C4-2B (cell line): ENCODE measurements around the gene ATP1A4.

Experiments
- H3K27ac ChIP-seq: fragments of 450-650 bp; 2 replicates; pipeline ENCODE4 v1.5.1; 2017
- CTCF ChIP-seq: fragments of 450-650 bp; conservative IDR thresholded peaks from 2 replicates; pipeline ENCODE4 v1.5.1; 2017; ENCODE audit warnings: mild to moderate bottlenecking
- ZFX ChIP-seq: fragments of 450-650 bp; IDR thresholded peaks from 2 replicates; pipeline ENCODE4 v1.6.1; 2017

Gene ATP1A4

DNA sequence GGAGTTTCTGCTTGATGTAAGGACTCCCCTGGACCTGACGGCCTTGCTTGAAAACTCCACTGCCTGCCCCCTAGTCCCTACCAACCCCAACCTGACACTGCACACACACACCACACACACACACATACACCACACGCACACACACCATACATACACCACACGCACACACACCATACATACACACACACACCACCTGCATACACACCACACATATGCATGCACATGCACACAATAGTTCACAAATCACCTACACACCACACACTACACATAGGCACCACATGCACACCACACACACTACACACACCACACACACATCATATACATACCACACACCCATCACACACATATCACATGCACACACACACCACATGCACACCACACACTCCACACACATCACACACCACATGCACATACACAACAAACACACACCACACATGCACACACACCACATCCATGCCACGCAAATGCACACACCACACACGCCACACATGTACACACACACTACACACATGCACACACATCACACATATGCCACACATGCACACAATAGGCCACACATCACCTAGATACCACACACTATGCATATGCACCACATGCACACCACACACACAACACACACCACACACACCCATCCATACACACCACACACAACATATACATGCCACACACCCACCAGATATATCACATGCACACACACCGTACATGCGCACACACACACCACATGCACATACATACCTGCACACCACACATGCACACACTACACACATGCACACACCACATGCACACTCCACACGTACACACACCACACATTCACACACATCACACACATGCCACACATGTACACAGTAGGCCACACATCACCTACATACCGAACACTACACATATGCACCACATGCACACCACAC, 42.7 kb downstream of the ATP1A4 start:
- no peak overlapping the region for H3K27ac ChIP-seq
- TF ChIP-seq ZFX: no peak
- no peak for TF ChIP-seq CTCF

GRCh38 chr1:160194737-160195059, 43.3 kb downstream of the ATP1A4 start:
- H3K27ac ChIP-seq: no peak overlapping the region
- TF ChIP-seq ZFX (no peak), CTCF (no peak)

DNA sequence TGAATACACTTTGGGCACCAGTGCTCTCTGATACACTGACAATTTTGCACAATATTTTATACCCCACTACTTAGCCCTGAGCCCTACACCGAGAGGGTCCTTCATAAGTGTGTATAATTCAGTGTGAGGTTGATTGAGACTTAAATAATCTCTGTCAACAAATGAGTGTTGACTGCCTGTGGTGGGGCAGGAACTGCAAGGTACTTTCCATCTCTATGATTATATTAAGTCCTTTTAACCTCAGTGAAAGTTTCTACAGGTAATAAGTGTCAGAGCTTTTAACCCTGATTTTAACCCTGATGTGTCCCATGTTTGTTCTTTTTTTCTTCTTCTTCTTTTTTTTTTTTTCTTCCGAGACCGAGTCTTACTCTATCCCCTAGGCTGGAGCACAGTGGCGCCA, 44.7 kb downstream of the ATP1A4 start:
- TF ChIP-seq ZFX: no peak
- TF ChIP-seq CTCF: no peak
- H3K27ac ChIP-seq: no peak overlapping the region

DNA sequence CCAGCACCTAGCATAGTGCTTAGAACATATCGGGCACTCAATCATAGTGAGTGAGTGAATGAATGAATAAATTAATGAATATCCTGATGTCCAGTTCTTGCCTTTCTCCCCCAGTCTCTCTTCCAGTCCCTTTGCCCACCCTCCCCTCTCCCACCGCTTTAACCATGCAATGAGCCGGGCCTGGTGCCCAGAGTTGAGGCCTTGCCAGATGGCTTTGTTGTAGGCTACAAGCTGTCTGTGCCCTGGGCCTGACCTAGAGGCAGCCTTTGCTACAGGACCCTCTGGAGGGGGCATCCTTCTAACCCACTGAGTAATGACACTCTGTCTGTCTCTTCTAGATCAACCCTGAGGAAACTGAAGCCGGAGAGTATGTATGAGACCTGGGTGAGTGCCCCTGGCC, 45.8 kb downstream of the ATP1A4 start:
- H3K27ac ChIP-seq: no peak overlapping the region
- TF ChIP-seq ZFX: no peak
- TF ChIP-seq CTCF: no peak

DNA sequence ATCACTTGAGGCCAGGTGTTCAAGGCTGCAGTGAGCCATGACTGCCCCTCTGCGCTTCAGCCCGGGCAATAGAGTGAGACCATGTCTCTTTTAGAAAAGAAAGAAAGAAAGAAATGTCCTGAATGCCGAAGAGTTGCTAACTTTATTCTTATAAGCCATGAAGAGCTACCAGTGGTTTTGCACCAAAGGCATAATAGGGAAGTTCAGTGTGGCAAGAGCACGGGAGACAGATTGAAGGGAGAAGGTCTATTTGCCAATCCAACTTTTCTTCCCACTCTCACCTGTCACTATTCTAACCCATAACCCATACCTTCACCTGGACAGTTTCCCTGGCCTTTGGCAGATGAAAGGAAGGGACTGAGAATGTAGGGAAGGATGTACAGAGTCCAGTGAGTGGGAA, 49.4 kb downstream of the ATP1A4 start:
- no peak overlapping the region for H3K27ac ChIP-seq
- TF ChIP-seq CTCF: no peak
- TF ChIP-seq ZFX: no peak

- no peak for TF ChIP-seq ZFX
- H3K27ac ChIP-seq: peak overlapping the region; percentile 87
These were observed 53.3 kb downstream of the ATP1A4 start for GRCh38 chr1:160204526-160205241.

- TF ChIP-seq CTCF: no peak
- TF ChIP-seq ZFX: peak; percentile 91
- H3K27ac ChIP-seq: peak within 1 kb of the TSS; percentile 87
These were observed 54.0 kb downstream of the ATP1A4 start, which contains the start of gene PEA15 for GRCh38 chr1:160205242-160206035. PEA15 (plus strand) TSS chr1:160205384; CDS start chr1:160211545, 6,161 bp downstream.
